Measurements from ENCODE around the gene GAS1. TPM values are rescaled to one million over a fixed set of nuclear protein-coding genes. Genes with fewer than 3 reads are reported as not detected.

The GAS1 gene
- total and polyA plus RNA-seq, 7 experiments from 2014 or later = 0.07 to 0.51 (median 0.17) TPM; not detected in 1

DNA sequence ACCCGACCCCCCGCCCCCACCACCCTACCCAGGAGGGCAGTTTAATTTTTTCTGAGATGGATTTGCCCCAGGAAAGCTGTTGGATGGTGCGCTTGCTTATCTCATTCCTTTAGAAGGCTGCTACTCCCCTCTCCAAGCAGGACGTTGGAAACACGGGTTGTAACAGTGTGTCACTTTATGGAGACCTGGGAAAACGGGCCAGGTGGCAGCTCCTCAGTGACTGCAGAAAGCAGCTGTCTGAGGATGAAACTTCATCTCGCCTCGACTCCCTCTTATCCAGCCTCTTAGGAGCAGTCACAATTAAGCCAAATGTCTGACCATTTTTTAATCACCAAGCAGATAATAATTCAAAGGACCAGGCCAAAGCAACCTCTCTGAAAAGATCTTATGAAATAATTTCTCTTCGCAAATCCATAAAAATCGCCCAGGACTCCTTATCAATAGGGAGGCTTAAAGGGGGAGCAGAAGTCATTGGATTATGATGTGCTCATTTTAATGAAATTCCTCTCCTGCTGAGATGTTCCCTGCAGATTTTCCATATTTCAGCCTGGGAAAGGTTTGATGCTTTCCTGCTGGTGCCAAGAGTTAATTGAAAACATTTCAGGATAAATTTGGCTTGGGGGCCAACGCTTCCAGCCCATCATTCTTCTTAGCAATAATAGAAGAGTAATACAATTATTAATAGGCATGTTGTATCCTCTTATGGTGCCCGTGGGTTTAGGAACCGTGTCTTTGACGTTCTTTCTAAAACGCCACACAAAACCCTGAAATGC lies 26.0 kb downstream of the GAS1 start:
- H3K4me3 Mint-ChIP-seq = no peak overlapping the region
- peaks cover 0 to 2% (median 0%) of the 10 kb centered on the region in 7 donors for H3K4me1 Mint-ChIP-seq
- ATAC-seq (no peak), DNase-seq (no peak)
- ChIA-PET CTCF (no interaction called here), POLR2A (no interaction called here)
- Histone ChIP-seq H3K27me3 (ENCODE audit: control insufficient read depth in 2 of 2, insufficient read depth in 2 of 2, low read length in 2 of 2) (no peaks in the 10 kb centered on the region), H3K27ac (ENCODE audit: low read depth, low read length) (no peak overlapping the region), H3K36me3 (ENCODE audit: control insufficient read depth in 2 of 3, insufficient read depth in 3 of 3, low read length in 3 of 3) (no peaks in the 10 kb centered on the region), H3K9me3 (ENCODE audit: control insufficient read depth in 2 of 3, low read length in 3 of 3) (no peaks in the 10 kb centered on the region), H3K4me3 (ENCODE audit: low read length) (no peak overlapping the region), H3K4me1 (ENCODE audit: control insufficient read depth in 2 of 2, insufficient read depth in 2 of 2, low read length in 2 of 2) (no peaks in the 10 kb centered on the region)
- intact Hi-C loops (cut with micrococcal nuclease) = no loop called here
- no peaks in the 10 kb centered on the region for H3K36me3 Mint-ChIP-seq
- H3K27me3 Mint-ChIP-seq = peaks cover 6 to 37% (median 33%) of the 10 kb centered on the region in 5 donors
- no peak overlapping the region for H3K27ac Mint-ChIP-seq
- H3K9me3 Mint-ChIP-seq = peaks cover 0 to 2% (median 0%) of the 10 kb centered on the region in 11 donors

DNA sequence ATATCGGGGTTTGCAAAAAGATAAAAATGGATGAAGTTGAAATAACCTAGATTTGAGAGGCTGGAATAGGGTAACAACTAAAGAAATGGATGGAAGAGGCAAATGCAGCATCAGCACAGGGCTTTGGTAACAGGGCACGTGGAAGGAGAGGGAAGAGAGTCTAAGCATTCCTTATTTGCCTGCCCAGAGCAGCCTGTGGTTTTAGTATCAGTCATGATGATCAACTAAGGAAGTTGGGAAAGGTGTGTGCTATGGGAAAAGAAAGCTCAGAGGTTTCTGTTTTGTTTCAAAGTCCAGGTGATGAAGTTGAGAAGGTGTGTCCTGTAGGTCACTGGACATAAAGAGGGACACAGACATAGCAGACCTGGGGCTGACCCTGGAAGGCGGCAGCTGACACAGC lies 28.8 kb downstream of the GAS1 start:
- ChIA-PET CTCF (no interaction called here), POLR2A (no interaction called here)
- intact Hi-C loops (cut with micrococcal nuclease) = no loop called here
- Histone ChIP-seq H3K27ac (ENCODE audit: low read depth, low read length) (no peak overlapping the region), H3K9me3 (ENCODE audit: control insufficient read depth in 2 of 3, low read length in 3 of 3) (no peaks in the 10 kb centered on the region), H3K27me3 (ENCODE audit: control insufficient read depth in 2 of 2, insufficient read depth in 2 of 2, low read length in 2 of 2) (no peaks in the 10 kb centered on the region), H3K4me3 (ENCODE audit: low read length) (no peak overlapping the region), H3K4me1 (ENCODE audit: control insufficient read depth in 2 of 2, insufficient read depth in 2 of 2, low read length in 2 of 2) (no peaks in the 10 kb centered on the region), H3K36me3 (ENCODE audit: control insufficient read depth in 2 of 3, insufficient read depth in 3 of 3, low read length in 3 of 3) (no peaks in the 10 kb centered on the region)
- H3K4me3 Mint-ChIP-seq = no peak overlapping the region
- H3K27ac Mint-ChIP-seq = no peak overlapping the region
- DNase-seq = no peak
- H3K4me1 Mint-ChIP-seq = peaks cover 0 to 2% (median 0%) of the 10 kb centered on the region in 7 donors
- no peak for ATAC-seq
- peaks cover 7 to 35% (median 32%) of the 10 kb centered on the region in 5 donors for H3K27me3 Mint-ChIP-seq
- H3K36me3 Mint-ChIP-seq = no peaks in the 10 kb centered on the region
- H3K9me3 Mint-ChIP-seq = peaks cover 0 to 2% (median 0%) of the 10 kb centered on the region in 11 donors

DNA sequence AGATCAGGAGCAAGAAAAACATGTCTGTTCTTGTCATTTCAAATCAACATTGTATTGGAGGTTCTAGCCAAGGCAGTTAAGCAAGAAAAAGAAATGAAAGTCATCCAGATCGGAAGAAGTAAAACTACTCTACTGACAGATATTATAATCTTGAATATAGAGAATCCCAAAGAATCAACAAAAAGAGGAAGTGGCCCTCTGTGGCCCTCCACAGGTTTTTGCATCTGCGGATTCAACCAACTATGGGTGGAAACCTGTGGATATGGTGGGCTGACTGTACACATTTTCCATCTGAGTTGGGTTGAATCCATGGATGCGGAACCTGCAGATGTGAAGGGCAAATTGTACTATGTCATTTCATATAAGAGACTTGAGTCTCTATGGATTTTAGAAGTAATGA lies 35.1 kb downstream of the GAS1 start:
- no peak overlapping the region for H3K4me3 Mint-ChIP-seq
- Histone ChIP-seq H3K36me3 (ENCODE audit: control insufficient read depth in 2 of 3, insufficient read depth in 3 of 3, low read length in 3 of 3) (no peaks in the 10 kb centered on the region), H3K27ac (ENCODE audit: low read depth, low read length) (no peak overlapping the region), H3K27me3 (ENCODE audit: control insufficient read depth in 2 of 2, insufficient read depth in 2 of 2, low read length in 2 of 2) (no peaks in the 10 kb centered on the region), H3K9me3 (ENCODE audit: control insufficient read depth in 2 of 3, low read length in 3 of 3) (no peaks in the 10 kb centered on the region), H3K4me3 (ENCODE audit: low read length) (no peak overlapping the region), H3K4me1 (ENCODE audit: control insufficient read depth in 2 of 2, insufficient read depth in 2 of 2, low read length in 2 of 2) (no peaks in the 10 kb centered on the region)
- no peak for ATAC-seq
- intact Hi-C loops (cut with micrococcal nuclease) = no loop called here
- peaks cover 0 to 12% (median 0%) of the 10 kb centered on the region in 5 donors for H3K36me3 Mint-ChIP-seq
- H3K27ac Mint-ChIP-seq = no peak overlapping the region
- no peak for DNase-seq
- ChIA-PET POLR2A (no interaction called here), CTCF (no interaction called here)
- peaks cover 0 to 2% (median 0%) of the 10 kb centered on the region in 7 donors for H3K4me1 Mint-ChIP-seq
- peaks cover 0 to 10% (median 4%) of the 10 kb centered on the region in 11 donors for H3K9me3 Mint-ChIP-seq
- H3K27me3 Mint-ChIP-seq = peaks cover 10 to 55% (median 36%) of the 10 kb centered on the region in 5 donors

DNA sequence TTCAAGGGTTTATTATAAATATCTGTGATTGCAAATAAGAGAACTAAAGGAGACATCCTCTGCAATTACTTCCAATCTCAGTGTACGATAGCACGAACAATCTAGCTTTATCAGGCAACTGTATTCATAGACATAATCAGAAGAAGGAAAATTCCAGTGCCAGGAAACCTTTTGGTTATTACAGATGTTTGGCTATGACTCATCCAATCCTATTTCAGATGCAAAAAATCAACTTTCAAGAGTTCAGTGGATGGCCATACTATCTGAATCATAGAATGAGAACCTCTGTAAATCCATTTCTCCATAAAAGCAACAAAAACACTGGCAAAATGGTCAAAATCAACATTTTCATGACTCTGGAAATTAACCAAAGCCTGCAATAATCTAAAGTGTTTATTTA lies 37.9 kb downstream of the GAS1 start:
- H3K9me3 Mint-ChIP-seq = peaks cover 0 to 15% (median 6%) of the 10 kb centered on the region in 11 donors
- no peaks in the 10 kb centered on the region for H3K27me3 ChIP-seq (ENCODE audit: control insufficient read depth in 2 of 2, insufficient read depth in 2 of 2, low read length in 2 of 2)
- H3K4me1 Mint-ChIP-seq = no peaks in the 10 kb centered on the region
- ATAC-seq = no peak
- peaks cover 0 to 12% (median 0%) of the 10 kb centered on the region in 5 donors for H3K36me3 Mint-ChIP-seq
- no peak overlapping the region for H3K4me3 ChIP-seq (ENCODE audit: low read length)
- intact Hi-C loops (cut with micrococcal nuclease) = no loop called here
- ChIA-PET CTCF (no interaction called here), POLR2A (no interaction called here)
- no peaks in the 10 kb centered on the region for H3K9me3 ChIP-seq (ENCODE audit: control insufficient read depth in 2 of 3, low read length in 3 of 3)
- H3K27ac Mint-ChIP-seq = no peak overlapping the region
- H3K27ac ChIP-seq (ENCODE audit: low read depth, low read length) = no peak overlapping the region
- peaks cover 11 to 64% (median 48%) of the 10 kb centered on the region in 5 donors for H3K27me3 Mint-ChIP-seq
- H3K4me3 Mint-ChIP-seq = no peak overlapping the region
- no peaks in the 10 kb centered on the region for H3K4me1 ChIP-seq (ENCODE audit: control insufficient read depth in 2 of 2, insufficient read depth in 2 of 2, low read length in 2 of 2)
- no peak for DNase-seq
- no peaks in the 10 kb centered on the region for H3K36me3 ChIP-seq (ENCODE audit: control insufficient read depth in 2 of 3, insufficient read depth in 3 of 3, low read length in 3 of 3)

DNA sequence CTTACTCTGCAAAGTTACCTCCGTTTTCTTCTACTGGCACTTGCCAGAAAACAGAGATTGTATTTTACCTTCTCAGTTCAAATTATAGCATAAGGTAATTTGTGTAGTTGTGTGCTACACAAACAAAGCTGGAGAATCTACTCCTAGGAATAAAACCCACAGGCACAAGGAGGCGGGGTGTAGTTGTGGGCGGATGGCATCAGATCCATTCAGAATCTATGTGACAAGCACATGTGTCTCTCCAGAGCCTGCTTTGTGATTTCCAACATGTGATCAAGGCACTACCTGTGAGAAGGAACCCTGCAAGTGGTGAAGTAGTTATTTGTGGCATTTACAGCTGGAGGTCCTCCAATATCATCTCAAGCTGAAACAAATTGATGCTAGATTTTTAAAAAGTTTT lies 39.0 kb downstream of the GAS1 start:
- Mint-ChIP-seq H3K4me3 (no peak overlapping the region), H3K36me3 (peaks cover 0 to 12% (median 0%) of the 10 kb centered on the region in 5 donors), H3K9me3 (peaks cover 0 to 15% (median 6%) of the 10 kb centered on the region in 11 donors), H3K4me1 (peaks cover 0 to 5% (median 0%) of the 10 kb centered on the region in 7 donors), H3K27me3 (peaks cover 15 to 67% (median 46%) of the 10 kb centered on the region in 5 donors), H3K27ac (no peak overlapping the region)
- H3K27ac ChIP-seq (ENCODE audit: low read depth, low read length) = no peak overlapping the region
- ChIA-PET POLR2A (no interaction called here), CTCF (no interaction called here)
- no peaks in the 10 kb centered on the region for H3K9me3 ChIP-seq (ENCODE audit: control insufficient read depth in 2 of 3, low read length in 3 of 3)
- intact Hi-C loops (cut with micrococcal nuclease) = no loop called here
- H3K4me1 ChIP-seq (ENCODE audit: control insufficient read depth in 2 of 2, insufficient read depth in 2 of 2, low read length in 2 of 2) = no peaks in the 10 kb centered on the region
- ATAC-seq = no peak
- no peak overlapping the region for H3K4me3 ChIP-seq (ENCODE audit: low read length)
- no peaks in the 10 kb centered on the region for H3K27me3 ChIP-seq (ENCODE audit: control insufficient read depth in 2 of 2, insufficient read depth in 2 of 2, low read length in 2 of 2)
- H3K36me3 ChIP-seq (ENCODE audit: control insufficient read depth in 2 of 3, insufficient read depth in 3 of 3, low read length in 3 of 3) = no peaks in the 10 kb centered on the region
- DNase-seq = no peak

DNA sequence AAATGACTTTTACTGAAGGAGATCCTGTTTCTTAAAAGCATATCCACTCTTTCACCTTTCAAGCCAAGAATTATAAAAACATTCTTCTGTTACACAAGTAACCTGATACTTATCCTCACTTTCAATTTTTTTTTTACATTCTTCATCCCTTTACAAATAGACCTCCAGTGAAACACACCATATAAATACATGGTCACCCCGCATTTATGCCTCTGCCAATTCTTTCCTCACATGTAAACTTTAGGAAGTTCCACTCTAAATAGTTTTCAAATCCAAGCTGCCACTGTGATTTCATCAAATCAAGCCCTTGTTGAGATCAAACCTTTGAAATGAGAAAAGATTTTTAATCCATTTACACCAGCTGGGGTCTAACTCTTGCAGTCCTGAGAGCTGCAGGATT lies 40.0 kb downstream of the GAS1 start:
- no peaks in the 10 kb centered on the region for H3K9me3 ChIP-seq (ENCODE audit: control insufficient read depth in 2 of 3, low read length in 3 of 3)
- no peak for DNase-seq
- POLR2A ChIA-PET = no interaction called here
- Mint-ChIP-seq H3K27ac (no peak overlapping the region), H3K4me3 (no peak overlapping the region), H3K36me3 (peaks cover 0 to 12% (median 0%) of the 10 kb centered on the region in 5 donors), H3K9me3 (peaks cover 0 to 15% (median 6%) of the 10 kb centered on the region in 11 donors), H3K4me1 (peaks cover 0 to 12% (median 4%) of the 10 kb centered on the region in 7 donors), H3K27me3 (peaks cover 24 to 73% (median 55%) of the 10 kb centered on the region in 5 donors)
- no peak overlapping the region for H3K27ac ChIP-seq (ENCODE audit: low read depth, low read length)
- intact Hi-C loops (cut with micrococcal nuclease) = no loop called here
- H3K36me3 ChIP-seq (ENCODE audit: control insufficient read depth in 2 of 3, insufficient read depth in 3 of 3, low read length in 3 of 3) = no peaks in the 10 kb centered on the region
- ATAC-seq = no peak
- no peaks in the 10 kb centered on the region for H3K4me1 ChIP-seq (ENCODE audit: control insufficient read depth in 2 of 2, insufficient read depth in 2 of 2, low read length in 2 of 2)
- no peaks in the 10 kb centered on the region for H3K27me3 ChIP-seq (ENCODE audit: control insufficient read depth in 2 of 2, insufficient read depth in 2 of 2, low read length in 2 of 2)
- no peak overlapping the region for H3K4me3 ChIP-seq (ENCODE audit: low read length)
- CTCF ChIA-PET = no interaction called here

DNA sequence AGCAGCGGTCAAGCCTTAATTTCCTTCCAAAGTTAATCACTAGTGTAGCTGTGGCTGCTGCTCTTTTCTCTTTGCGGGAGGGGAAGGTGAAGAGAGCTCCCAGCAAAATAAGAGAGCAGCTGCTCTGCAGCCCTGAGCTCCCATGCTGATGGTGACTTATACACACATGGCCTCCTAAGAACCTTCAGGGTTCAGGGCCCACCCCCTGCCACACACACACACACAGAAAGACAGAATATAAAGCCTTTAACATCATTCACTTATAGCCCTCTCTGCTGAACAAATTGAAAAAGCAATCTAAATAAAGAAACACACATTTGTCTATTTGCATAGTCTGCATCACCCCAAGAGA lies 43.6 kb downstream of the GAS1 start:
- CTCF ChIA-PET = no interaction called here
- no peaks in the 10 kb centered on the region for H3K27me3 ChIP-seq (ENCODE audit: control insufficient read depth in 2 of 2, insufficient read depth in 2 of 2, low read length in 2 of 2)
- no peaks in the 10 kb centered on the region for H3K36me3 Mint-ChIP-seq
- peaks cover 0 to 14% (median 6%) of the 10 kb centered on the region in 7 donors for H3K4me1 Mint-ChIP-seq
- DNase-seq (no peak), ATAC-seq (no peak)
- intact Hi-C loops (cut with micrococcal nuclease) = no loop called here
- H3K9me3 Mint-ChIP-seq = peaks cover 0 to 11% (median 0%) of the 10 kb centered on the region in 11 donors
- peak overlapping the region in 2 of 10 donors; percentile 1 to 14 for H3K4me3 Mint-ChIP-seq
- H3K27ac ChIP-seq (ENCODE audit: low read depth, low read length) = no peak overlapping the region
- no peak overlapping the region for H3K27ac Mint-ChIP-seq
- H3K9me3 ChIP-seq (ENCODE audit: control insufficient read depth in 2 of 3, low read length in 3 of 3) = no peaks in the 10 kb centered on the region
- POLR2A ChIA-PET = no interaction called here
- no peaks in the 10 kb centered on the region for H3K4me1 ChIP-seq (ENCODE audit: control insufficient read depth in 2 of 2, insufficient read depth in 2 of 2, low read length in 2 of 2)
- no peak overlapping the region for H3K4me3 ChIP-seq (ENCODE audit: low read length)
- H3K27me3 Mint-ChIP-seq = peaks cover 35 to 77% (median 64%) of the 10 kb centered on the region in 5 donors
- no peaks in the 10 kb centered on the region for H3K36me3 ChIP-seq (ENCODE audit: control insufficient read depth in 2 of 3, insufficient read depth in 3 of 3, low read length in 3 of 3)

All from naive thymus-derived CD4-positive, alpha-beta T cell (primary cell).